Measurements from ENCODE around the gene TPD52L3.

TPD52L3 gene

GRCh38 chr9:6328103-6328502 lies at the start of gene TPD52L3:
TSS of gene TPD52L3 (plus strand) at chr9:6328375. CDS start at chr9:6328596, 221 bp downstream.
- DNase-seq (ENCODE audit: low read depth in 3 of 3) = no peak

GRCh38 chr9:6301858-6302257 lies 26.3 kb upstream of the TPD52L3 start:
- no peak for DNase-seq (ENCODE audit: low read depth in 3 of 3)

- DNase-seq (ENCODE audit: low read depth in 3 of 3) = no peak
These were observed 25.8 kb upstream of the TPD52L3 start for GRCh38 chr9:6302417-6302816.

GRCh38 chr9:6304232-6304631 lies 23.9 kb upstream of the TPD52L3 start:
- no peak for DNase-seq (ENCODE audit: low read depth in 3 of 3)

- no peak for DNase-seq (ENCODE audit: low read depth in 3 of 3)
These were observed 22.1 kb upstream of the TPD52L3 start for GRCh38 chr9:6305954-6306563.

DNA sequence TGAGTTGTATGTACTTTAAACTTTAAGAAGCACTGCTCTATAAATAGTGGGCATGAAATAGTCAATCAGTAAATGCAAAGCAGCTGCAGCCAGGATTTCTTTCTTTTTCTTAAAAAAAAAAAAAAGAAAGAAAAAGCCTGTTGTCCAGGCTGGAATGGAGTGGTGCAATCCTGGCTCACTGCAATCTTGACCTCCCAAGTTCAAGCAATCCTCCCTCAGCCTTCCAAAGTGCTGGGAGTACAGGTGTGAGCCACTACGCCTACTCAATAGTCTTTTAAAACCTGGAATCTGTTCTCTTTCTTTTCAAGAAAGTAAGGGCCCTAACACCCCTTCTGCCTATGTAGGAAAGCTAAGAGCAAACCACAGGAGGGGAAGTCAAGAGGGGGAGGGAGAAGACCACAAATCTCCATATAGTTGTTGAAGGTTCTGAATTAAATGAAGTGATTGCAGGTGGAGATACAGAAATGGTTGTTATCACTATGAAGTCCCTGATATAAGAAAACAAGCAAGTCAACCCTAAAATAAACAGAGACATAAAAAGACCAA lies 20.6 kb upstream of the TPD52L3 start:
- DNase-seq (ENCODE audit: low read depth in 3 of 3) = no peak

- DNase-seq (ENCODE audit: low read depth in 3 of 3) = no peak
These were observed 2.9 kb downstream of the TPD52L3 start for GRCh38 chr9:6330958-6331634.

- no peak for DNase-seq (ENCODE audit: low read depth in 3 of 3)
These were observed 6.1 kb downstream of the TPD52L3 start for GRCh38 chr9:6334305-6334704.

GRCh38 chr9:6348766-6349165 lies 20.6 kb downstream of the TPD52L3 start:
- DNase-seq (ENCODE audit: low read depth in 3 of 3) = no peak

- DNase-seq (ENCODE audit: low read depth in 3 of 3) = no peak
These were observed 23.6 kb downstream of the TPD52L3 start for GRCh38 chr9:6351737-6352136.

DNA sequence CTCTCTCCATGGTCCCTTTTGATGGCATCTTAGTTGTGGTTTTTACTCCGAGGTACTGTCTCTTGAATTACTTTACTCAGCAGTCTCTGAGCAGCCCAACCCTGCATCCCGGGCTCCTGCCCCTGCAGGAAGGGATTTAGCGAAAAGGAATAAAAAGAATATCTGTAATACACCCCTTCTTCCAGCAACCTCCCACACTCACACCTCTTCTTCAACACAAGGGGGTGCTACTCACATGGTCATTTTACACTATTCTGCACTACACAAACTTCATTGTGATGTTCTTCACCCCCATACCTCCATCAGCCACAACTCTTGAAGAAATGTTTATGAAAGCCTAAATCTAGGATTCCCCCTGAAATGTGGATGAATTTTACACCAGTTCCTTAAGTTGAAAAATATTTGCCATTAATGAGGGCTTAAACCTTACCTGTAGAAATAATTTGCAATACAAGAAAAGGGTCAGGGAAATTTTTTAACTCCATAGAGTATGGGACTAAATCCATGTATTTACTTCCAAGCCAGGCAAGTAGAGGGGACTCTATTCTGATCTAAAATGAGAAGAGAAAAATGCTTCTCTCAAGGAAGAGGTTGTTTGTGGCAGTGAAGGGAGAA lies 26.0 kb downstream of the TPD52L3 start:
- DNase-seq (ENCODE audit: low read depth in 3 of 3) = peak in 1 of 3 experiments; percentile 15

DNA sequence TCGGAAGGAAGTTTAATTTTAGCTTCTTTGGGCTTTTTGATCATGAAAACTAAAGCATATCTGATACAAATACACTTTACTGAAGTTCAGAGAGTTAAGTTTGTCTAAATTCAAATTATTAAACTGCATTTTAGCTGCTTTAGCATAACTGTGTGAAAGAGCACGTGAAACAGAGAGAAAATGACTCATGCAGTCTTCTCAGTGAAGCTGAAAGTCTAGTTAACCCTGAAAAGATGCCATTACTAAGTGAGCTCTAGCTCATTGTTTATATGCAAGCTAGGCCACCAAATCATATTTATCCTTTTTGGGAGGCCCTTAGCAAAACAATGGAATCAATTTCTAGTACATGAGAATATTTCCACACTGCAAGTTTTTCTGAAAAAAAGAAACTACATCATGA lies 27.6 kb downstream of the TPD52L3 start:
- no peak for DNase-seq (ENCODE audit: low read depth in 3 of 3)

DNA sequence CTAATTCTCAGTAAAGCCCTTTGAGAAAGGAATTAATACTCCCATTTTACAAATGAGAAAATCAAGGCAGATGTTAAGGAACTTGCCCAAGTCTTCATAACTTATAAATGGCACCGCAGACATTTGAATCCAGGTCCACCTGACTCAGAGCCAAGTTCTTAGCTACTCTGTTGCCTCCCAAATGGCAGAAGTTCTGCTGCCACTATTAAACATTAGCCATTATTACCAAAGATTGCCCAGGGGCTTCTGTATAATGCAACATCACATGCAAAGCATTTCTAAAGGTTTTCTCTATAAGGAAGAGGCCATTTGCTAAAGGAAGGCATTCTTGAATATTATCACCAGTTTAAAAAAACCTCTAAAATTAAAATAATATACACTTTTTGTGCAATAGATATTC lies 28.3 kb downstream of the TPD52L3 start:
- no peak for DNase-seq (ENCODE audit: low read depth in 3 of 3)

GRCh38 chr9:6356904-6357303 lies 28.7 kb downstream of the TPD52L3 start:
- DNase-seq (ENCODE audit: low read depth in 3 of 3) = no peak

DNA sequence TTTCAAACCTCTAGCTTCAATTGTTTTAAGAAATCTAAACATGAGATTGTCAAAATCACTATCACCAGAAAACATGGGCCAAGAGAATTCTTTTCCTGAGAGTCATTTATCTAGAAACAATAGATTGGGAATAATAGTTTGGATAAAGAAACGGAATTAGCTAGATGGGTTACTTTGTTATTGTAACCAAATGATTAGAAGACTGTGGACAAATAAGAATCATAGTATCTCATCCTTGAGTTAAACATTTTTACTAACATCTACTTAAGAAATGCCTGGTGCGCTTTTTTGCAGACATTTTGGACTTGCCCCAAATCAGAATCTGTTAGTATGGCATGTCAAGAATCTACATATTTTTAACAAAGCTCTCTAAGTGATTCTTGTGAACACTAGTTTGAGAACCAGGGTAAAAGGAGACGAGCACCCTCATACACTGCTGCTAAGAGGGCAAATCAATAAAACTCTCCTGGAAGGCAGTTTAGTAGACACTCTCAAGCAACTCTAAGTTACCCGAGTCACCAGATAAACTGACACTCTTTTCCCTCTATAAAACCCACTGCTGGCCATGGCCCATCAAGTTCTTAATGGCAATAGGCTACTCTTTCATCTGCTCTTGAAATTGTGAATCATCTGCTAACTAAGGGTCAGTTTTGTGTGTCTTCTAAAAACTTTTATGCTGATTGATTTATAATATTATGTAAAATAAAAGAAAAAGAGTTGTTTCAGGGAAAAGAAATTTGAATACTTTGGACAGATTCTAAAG lies 39.1 kb downstream of the TPD52L3 start:
- no peak for DNase-seq (ENCODE audit: low read depth in 3 of 3)

GRCh38 chr9:6368831-6369230 lies 40.7 kb downstream of the TPD52L3 start:
- DNase-seq (ENCODE audit: low read depth in 3 of 3) = no peak
